Lung (tissue), 12 donors: Measurements from ENCODE around the gene EXOC4. TPM values are rescaled to one million over a fixed set of nuclear protein-coding genes. Genes with fewer than 3 reads are reported as not detected.
A peak's percentile ranks its signal among the peaks of the same experiment; 100 is the strongest.

Experiments
- ATAC-seq: fragments of 200-7000 bp; cut with Tn5 transposase; one replicate; pipeline ENCODE4 v1.9.1; 2020; ENCODE audit warnings: moderate number of reproducible peaks; ENCODE audit not compliant: insufficient read depth, low FRiP score
- DNase-seq, 3 donors: peaks; one replicate each; pipeline ENCODE4 v3.0.0-alpha.2; 2013 to 2017
- H3K27ac ChIP-seq, 2 donors: one replicate each; pipeline ENCODE4 v1.5.1; 2013; ENCODE audit warnings: mild to moderate bottlenecking in 2 of 2, moderate library complexity in 2 of 2, control low read depth in 1 of 2, inconsistent platforms in 1 of 2, low read depth in 1 of 2, low read length in 1 of 2
- H3K27me3 ChIP-seq, 3 donors: one replicate each; pipeline ENCODE4 v1.5.1; 2013; ENCODE audit warnings: low read length in 2 of 3; ENCODE audit not compliant: control insufficient read depth in 3 of 3, insufficient read depth in 3 of 3
- H3K36me3 ChIP-seq, 4 donors: one replicate each; pipeline ENCODE4 v1.5.1; 2013; ENCODE audit warnings: low read length in 4 of 4, mild to moderate bottlenecking in 1 of 4, moderate library complexity in 1 of 4; ENCODE audit not compliant: control insufficient read depth in 4 of 4, insufficient read depth in 4 of 4
- H3K4me1 ChIP-seq, 5 donors: one replicate each; pipeline ENCODE4 v1.5.1; 2013; ENCODE audit warnings: low read length in 5 of 5, mild to moderate bottlenecking in 2 of 5, moderate library complexity in 1 of 5; ENCODE audit not compliant: control insufficient read depth in 5 of 5, insufficient read depth in 5 of 5
- H3K4me3 ChIP-seq: one replicate; pipeline ENCODE4 v1.5.1; 2013; ENCODE audit warnings: mild to moderate bottlenecking, control low read depth, moderate library complexity
- H3K9ac ChIP-seq, 2 donors: one replicate each; pipeline ENCODE4 v1.5.1; 2013; ENCODE audit warnings: low read length in 2 of 2, control low read depth in 1 of 2; ENCODE audit not compliant: insufficient read depth in 1 of 2
- H3K9me3 ChIP-seq, 4 donors: one replicate each; pipeline ENCODE4 v1.5.1; 2013; ENCODE audit warnings: low read length in 3 of 4, mild to moderate bottlenecking in 1 of 4, moderate library complexity in 1 of 4; ENCODE audit not compliant: control insufficient read depth in 4 of 4, insufficient read depth in 3 of 4
- WGBS, 2 donors: extraction: QIAGEN DNeasy Blood & Tissue Kit; methylation state at CpG; one replicate each; pipeline ENCODE4 v1.1.7; 2013; 5-methylcytosine and 5-hydroxymethylcytosine counted together
- polyA plus RNA-seq, 2 donors: library from polyadenylated mRNA; stranded (reverse); fragments of 200-250 nt; gene quantifications; one replicate each; pipeline ENCODE4 v1.2.1, GENCODE V29; 2013
- total RNA-seq, 2 donors: library from RNA; depleted of rRNA in 1 of 2; stranded (reverse); fragments of >200 nt in 1 of 2; gene quantifications; one replicate each; pipeline ENCODE4 v1.2.1, GENCODE V29; 2014 to 2021
- TF ChIP-seq, protein P1 (sequence below): IDR thresholded peaks from 2 replicates; pipeline ENCODE4 v1.5.1; 2012; ENCODE audit warnings: mild to moderate bottlenecking; ENCODE audit errors: control extremely low read depth, extremely low read depth
- donor health status: control.
- donor health status: control.
- donor health status: Bipolar disorder and iron deficiency.
- donor health status: healthy.
- donor health status: DM: yes; HTN: yes; CAD: no.

EXOC4 gene
- total and polyA plus RNA-seq, 4 donors, result 10.3 to 232 (median 47.4) TPM

DNA sequence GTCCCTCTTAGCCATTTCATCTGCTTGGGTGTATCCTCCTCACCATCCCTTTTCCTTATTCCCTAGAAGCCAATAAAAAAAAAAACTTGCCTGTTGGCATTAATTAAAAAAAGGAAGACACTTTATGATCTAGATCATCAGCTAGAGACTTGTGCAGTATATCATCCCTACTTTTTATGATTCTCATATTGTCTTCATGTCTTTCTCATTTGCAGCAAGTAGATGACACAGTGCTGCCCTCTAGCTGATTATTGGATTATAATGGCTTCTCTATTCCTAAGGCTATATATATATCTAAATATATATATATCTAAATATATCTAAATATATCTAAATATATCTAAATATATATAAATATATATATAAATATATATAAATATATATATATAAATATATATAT, 601.9 kb downstream of the EXOC4 start:
- H3K4me1 ChIP-seq, result peaks cover 0 to 30% (median 4%) of the 10 kb centered on the region in 5 donors
- TF ChIP-seq, protein P1, sequence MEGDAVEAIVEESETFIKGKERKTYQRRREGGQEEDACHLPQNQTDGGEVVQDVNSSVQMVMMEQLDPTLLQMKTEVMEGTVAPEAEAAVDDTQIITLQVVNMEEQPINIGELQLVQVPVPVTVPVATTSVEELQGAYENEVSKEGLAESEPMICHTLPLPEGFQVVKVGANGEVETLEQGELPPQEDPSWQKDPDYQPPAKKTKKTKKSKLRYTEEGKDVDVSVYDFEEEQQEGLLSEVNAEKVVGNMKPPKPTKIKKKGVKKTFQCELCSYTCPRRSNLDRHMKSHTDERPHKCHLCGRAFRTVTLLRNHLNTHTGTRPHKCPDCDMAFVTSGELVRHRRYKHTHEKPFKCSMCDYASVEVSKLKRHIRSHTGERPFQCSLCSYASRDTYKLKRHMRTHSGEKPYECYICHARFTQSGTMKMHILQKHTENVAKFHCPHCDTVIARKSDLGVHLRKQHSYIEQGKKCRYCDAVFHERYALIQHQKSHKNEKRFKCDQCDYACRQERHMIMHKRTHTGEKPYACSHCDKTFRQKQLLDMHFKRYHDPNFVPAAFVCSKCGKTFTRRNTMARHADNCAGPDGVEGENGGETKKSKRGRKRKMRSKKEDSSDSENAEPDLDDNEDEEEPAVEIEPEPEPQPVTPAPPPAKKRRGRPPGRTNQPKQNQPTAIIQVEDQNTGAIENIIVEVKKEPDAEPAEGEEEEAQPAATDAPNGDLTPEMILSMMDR, result no peak
- H3K9ac ChIP-seq, result no peak overlapping the region
- H3K27ac ChIP-seq, result no peak overlapping the region
- H3K27me3 ChIP-seq, result no peaks in the 10 kb centered on the region
- peak in 2 of 3 donors; percentile 73 to 83 for DNase-seq
- no peak for ATAC-seq
- no peaks in the 10 kb centered on the region for H3K9me3 ChIP-seq
- no peaks in the 10 kb centered on the region for H3K36me3 ChIP-seq
- H3K4me3 ChIP-seq, result no peak overlapping the region

DNA sequence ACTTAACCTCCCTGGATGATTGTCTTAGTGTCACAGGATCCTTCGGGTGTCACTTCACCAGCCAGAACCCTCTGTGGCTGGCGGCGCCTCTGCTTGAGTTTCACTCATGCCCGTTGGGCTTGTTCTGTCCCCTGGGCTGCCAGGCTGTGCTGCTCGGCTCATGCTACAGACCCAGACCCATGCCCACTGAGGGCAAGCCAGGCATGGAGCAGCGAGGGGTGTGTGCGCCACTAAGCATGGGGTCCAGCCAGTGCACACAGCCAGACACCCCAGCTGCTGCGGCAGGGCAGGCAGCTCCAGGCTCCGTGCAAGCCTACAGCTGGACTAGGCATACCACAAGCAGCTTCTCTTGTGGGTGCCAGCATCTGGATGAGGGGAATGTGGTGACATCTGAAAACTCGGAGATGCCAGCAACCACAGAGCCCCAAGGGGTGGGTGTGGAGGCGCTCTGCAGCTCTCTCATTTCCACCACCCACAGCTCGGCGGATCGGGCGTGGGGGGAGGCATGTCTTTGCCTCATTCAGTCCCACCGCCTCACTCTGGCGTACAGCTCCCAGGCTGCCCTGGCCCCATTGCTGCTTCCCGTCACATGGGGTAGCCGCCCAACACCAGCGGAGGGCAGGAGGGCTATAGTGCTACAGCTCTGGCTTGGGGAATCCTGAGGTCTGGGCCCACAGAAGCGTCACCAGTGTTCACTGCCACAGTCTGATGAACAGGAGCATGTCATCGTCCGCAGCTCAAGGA, 604.7 kb downstream of the EXOC4 start:
- no peak for DNase-seq
- no peak overlapping the region for H3K9ac ChIP-seq
- 98% methylated on average over 22 to 23 of the region's 23 CpGs for WGBS, 2 donors

DNA sequence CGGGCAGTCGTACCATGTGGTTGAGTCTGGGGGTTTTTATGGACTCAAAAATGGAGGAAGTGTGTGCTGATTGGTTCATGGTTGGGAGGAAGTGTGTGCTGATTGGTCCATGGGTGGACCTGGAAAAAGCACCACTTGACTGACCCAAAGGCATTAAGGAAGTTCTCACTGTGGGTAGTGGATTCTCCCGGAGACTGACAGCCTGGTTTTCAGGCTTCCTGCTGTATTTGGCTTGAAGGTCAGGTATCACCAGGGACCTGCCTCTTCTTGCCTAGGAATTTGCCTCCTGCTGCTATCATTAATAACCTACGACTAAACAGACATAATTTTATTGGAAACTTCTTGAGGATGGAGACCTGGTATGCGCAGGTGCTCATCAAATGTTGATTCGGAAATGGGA, 605.4 kb downstream of the EXOC4 start:
- TF ChIP-seq, protein P1, result no peak
- ATAC-seq, result no peak

More for the DNA sequence above, 604.7 kb downstream of the EXOC4 start:
- TF ChIP-seq, protein P1, result no peak
- ATAC-seq, result no peak
- no peaks in the 10 kb centered on the region for H3K27me3 ChIP-seq
- peaks cover 0 to 37% (median 3%) of the 10 kb centered on the region in 5 donors for H3K4me1 ChIP-seq
- no peaks in the 10 kb centered on the region for H3K36me3 ChIP-seq
- H3K9me3 ChIP-seq, result no peaks in the 10 kb centered on the region
- no peak overlapping the region for H3K4me3 ChIP-seq
- no peak overlapping the region for H3K27ac ChIP-seq

More for the DNA sequence above, 605.4 kb downstream of the EXOC4 start:
- Histone ChIP-seq H3K9me3 (no peaks in the 10 kb centered on the region), H3K9ac (no peak overlapping the region), H3K36me3 (no peaks in the 10 kb centered on the region), H3K4me1 (peaks cover 0 to 33% (median 3%) of the 10 kb centered on the region in 5 donors), H3K4me3 (no peak overlapping the region), H3K27me3 (no peaks in the 10 kb centered on the region), H3K27ac (no peak overlapping the region)
- WGBS, 2 donors, result 98% methylated on average over 6 of the region's 6 CpGs
- DNase-seq, result no peak
